B cell (primary cell): ENCODE data around the gene C9orf78.

Experiments
- CTCF ChIP-seq: fragments of 200-600 bp; IDR thresholded peaks from one replicate; pipeline ENCODE4 v1.8.0; 2022; ENCODE audit warnings: antibody characterized with exemption, mild to moderate bottlenecking
- EZH2 ChIP-seq: IDR thresholded peaks from 2 replicates; pipeline ENCODE4 v1.6.1; 2012; ENCODE audit warnings: borderline replicate concordance, low read depth, mild to moderate bottlenecking, moderate library complexity, low read length; ENCODE audit not compliant: insufficient read depth, poor library complexity, severe bottlenecking

- TF ChIP-seq CTCF (no peak), EZH2 (no peak)
Measured at GRCh38 chr9:129811967-129812363, 23.1 kb downstream of the C9orf78 start.
